Endothelial cell of umbilical vein (primary cell): ENCODE measurements around the gene TMEM222. TPM values are rescaled to one million over a fixed set of nuclear protein-coding genes. Genes with fewer than 3 reads are reported as not detected.

Experiments used
- BruUV-seq: library from RNA; stranded (reverse); fragments of 400-500 nt; replicated peaks from 2 replicates; lab custom pipeline; 2021; lab: Mats Ljungman, UMichigan
- CTCF ChIA-PET: fragments of 300-600, 350-600 bp; sonication (Branson Sonifier 250); formaldehyde crosslinking; loops from one replicate; lab custom pipeline; 2021; ENCODE audit warnings: antibody characterized with exemption, inconsistent platforms; lab: Charles Lee
- POLR2A ChIA-PET: fragments of 300-600, 350-600 bp; sonication (Branson Sonifier 250); formaldehyde crosslinking; loops from one replicate; lab custom pipeline; 2021; ENCODE audit warnings: antibody characterized with exemption, inconsistent platforms; lab: Charles Lee
- DNase-seq: peaks from one replicate; pipeline ENCODE4 v3.0.0-alpha.2; 2011; ENCODE audit warnings: low read depth, low spot score
- FAIRE-seq: peaks from 2 replicates; lab custom pipeline; 2011; peaks lifted over from hg19 to GRCh38; lab: Jason Lieb, UNC
- H2AFZ ChIP-seq: 2 replicates; pipeline ENCODE4 v1.6.0; 2012; ENCODE audit warnings: low read depth, low read length, control low read depth, inconsistent platforms
- H3K27ac ChIP-seq: 2 replicates; pipeline ENCODE4 v1.5.1; 2011; ENCODE audit warnings: low read depth, mild to moderate bottlenecking, control low read depth, low read length, moderate library complexity; ENCODE audit not compliant: insufficient read depth
- H3K27me3 ChIP-seq, 2 experiments: 2 replicates each; pipeline versions ENCODE4 v1.6.0 to v1.6.1; 2011; ENCODE audit warnings: low read length in 2 of 2, mixed read lengths in 1 of 2; ENCODE audit not compliant: control insufficient read depth in 2 of 2, insufficient read depth in 2 of 2
- H3K36me3 ChIP-seq, 2 experiments: 2 replicates in 1 of 2; 3 replicates in 1 of 2; pipeline ENCODE4 v1.5.1; 2011; ENCODE audit warnings: low read length in 2 of 2, mild to moderate bottlenecking in 1 of 2, moderate library complexity in 1 of 2; ENCODE audit not compliant: control insufficient read depth in 2 of 2, insufficient read depth in 2 of 2; ENCODE audit errors: extremely low read depth in 1 of 2
- H3K4me1 ChIP-seq: 3 replicates; pipeline ENCODE4 v1.5.1; 2011; ENCODE audit warnings: mild to moderate bottlenecking, low read length; ENCODE audit not compliant: control insufficient read depth, insufficient read depth; ENCODE audit errors: extremely low read depth
- H3K4me2 ChIP-seq: 2 replicates; pipeline ENCODE4 v1.6.1; 2011; ENCODE audit warnings: low read length, control low read depth, mixed read lengths; ENCODE audit not compliant: insufficient read depth
- H3K4me3 ChIP-seq, 3 experiments: fragments of 200-600 bp in 1 of 3; sonication (generic), shearing (Covaris generic) in 1 of 3; replicated peaks in 1 of 3; 2 replicates each; pipeline ENCODE4 v1.5.1; 2011 to 2016; ENCODE audit warnings: control low read depth in 3 of 3, low read length in 3 of 3, mild to moderate bottlenecking in 2 of 3, inconsistent platforms in 1 of 3, low read depth in 1 of 3, moderate library complexity in 1 of 3; ENCODE audit not compliant: insufficient read depth in 1 of 3
- H3K79me2 ChIP-seq: 2 replicates; pipeline ENCODE4 v1.6.0; 2012; ENCODE audit warnings: low read length, inconsistent platforms; ENCODE audit not compliant: control insufficient read depth, insufficient read depth
- H3K9ac ChIP-seq: replicated peaks from 2 replicates; pipeline ENCODE3; 2011; ENCODE audit warnings: low read length, control low read depth; ENCODE audit not compliant: insufficient read depth; ENCODE audit errors: extremely low read depth
- H3K9me1 ChIP-seq: replicated peaks from 3 replicates; pipeline ENCODE4 v1.6.0; 2011; ENCODE audit warnings: mild to moderate bottlenecking, low read length; ENCODE audit not compliant: control insufficient read depth, insufficient read depth; ENCODE audit errors: extremely low read depth
- H3K9me3 ChIP-seq: replicated peaks from 2 replicates; pipeline ENCODE4 v1.5.1; 2012; ENCODE audit warnings: low read length, inconsistent platforms; ENCODE audit not compliant: control insufficient read depth, insufficient read depth
- H4K20me1 ChIP-seq: replicated peaks from 2 replicates; pipeline ENCODE3; 2011; ENCODE audit warnings: mild to moderate bottlenecking, low read length; ENCODE audit not compliant: control insufficient read depth, insufficient read depth; ENCODE audit errors: extremely low read depth
- EZH2 ChIP-seq: IDR thresholded peaks from 2 replicates; pipeline ENCODE4 v1.6.1; 2012; ENCODE audit warnings: borderline replicate concordance, low read depth, mild to moderate bottlenecking, moderate library complexity, low read length, inconsistent platforms; ENCODE audit not compliant: severe bottlenecking
- FOS ChIP-seq: IDR thresholded peaks from 2 replicates; pipeline ENCODE4 v1.6.1; 2011; ENCODE audit warnings: mild to moderate bottlenecking, low read length, moderate library complexity, borderline replicate concordance; ENCODE audit not compliant: insufficient read depth
- GATA2 ChIP-seq: IDR thresholded peaks from 2 replicates; pipeline ENCODE4 v1.7.0; 2011; ENCODE audit warnings: low read depth, mild to moderate bottlenecking, moderate library complexity, mixed read lengths, low read length; ENCODE audit not compliant: insufficient read length, insufficient read depth
- JUN ChIP-seq: IDR thresholded peaks from 2 replicates; pipeline ENCODE4 v1.6.1; 2011; ENCODE audit warnings: borderline replicate concordance, low read depth; ENCODE audit not compliant: insufficient read length, insufficient read depth
- MYC ChIP-seq: IDR thresholded peaks from one replicate; pipeline ENCODE4 v1.6.1; 2011; ENCODE audit warnings: mild to moderate bottlenecking, low read depth, low read length
- POLR2A ChIP-seq: IDR thresholded peaks from 2 replicates; pipeline ENCODE4 v1.6.1; 2012; ENCODE audit warnings: low read depth, mild to moderate bottlenecking, control low read depth, low read length
- POLR2AphosphoS5 ChIP-seq: IDR thresholded peaks from 2 replicates; pipeline ENCODE4 v1.6.1; 2012; ENCODE audit warnings: low read depth, mild to moderate bottlenecking, control low read depth, low read length, moderate library complexity; ENCODE audit not compliant: insufficient read depth
- dilution Hi-C: fragments of 300-500 bp; cut with MboI; formaldehyde crosslinking; loops from one replicate; pipeline ENCODE4 v1.15.0; 2019; ENCODE audit warnings: low sequenced_read_pairs; ENCODE audit not compliant: extremely low pct_ligation_motif_present
- intact Hi-C: fragments of 100-400 bp; cut with micrococcal nuclease; formaldehyde crosslinking; loops from one replicate; pipeline ENCODE4 v1.10.0; 2022
- polyA plus RNA-seq, 4 experiments: library from polyadenylated mRNA; depleted of rRNA in 3 of 4; stranded (reverse) in 3 of 4; unstranded in 1 of 4; fragments of >200 nt; gene quantifications; 2 replicates each; pipeline versions ENCODE4 v1.2.1 to v1.2.3, GENCODE V29; 2011 to 2012; ENCODE audit warnings: missing spikeins in 1 of 4
- total RNA-seq: library from RNA; stranded (reverse); gene quantifications from 2 replicates; pipeline ENCODE4 v1.2.3, GENCODE V29; 2021
- TF ChIP-seq, protein P1 (sequence below): IDR thresholded peaks from 2 replicates; pipeline ENCODE4 v1.6.1; 2011; ENCODE audit not compliant: insufficient read depth, insufficient read length
- TF ChIP-seq, protein P2 (sequence below), 2 donors: IDR thresholded peaks; 1 replicate in 1 of 2; 2 replicates in 1 of 2; pipeline ENCODE4 v1.5.1; 2011; ENCODE audit warnings: low read length in 2 of 2, mild to moderate bottlenecking in 2 of 2, moderate library complexity in 2 of 2, control low read depth in 1 of 2, inconsistent platforms in 1 of 2, low read depth in 1 of 2; ENCODE audit not compliant: insufficient read depth in 1 of 2; ENCODE audit errors: extremely low read depth in 1 of 2

TMEM222 gene
- total and polyA plus RNA-seq, 2 donors (not counting 3 experiments of a cell fraction or from before 2014, with no cell fraction given) = 45.8 to 76.1 TPM

DNA sequence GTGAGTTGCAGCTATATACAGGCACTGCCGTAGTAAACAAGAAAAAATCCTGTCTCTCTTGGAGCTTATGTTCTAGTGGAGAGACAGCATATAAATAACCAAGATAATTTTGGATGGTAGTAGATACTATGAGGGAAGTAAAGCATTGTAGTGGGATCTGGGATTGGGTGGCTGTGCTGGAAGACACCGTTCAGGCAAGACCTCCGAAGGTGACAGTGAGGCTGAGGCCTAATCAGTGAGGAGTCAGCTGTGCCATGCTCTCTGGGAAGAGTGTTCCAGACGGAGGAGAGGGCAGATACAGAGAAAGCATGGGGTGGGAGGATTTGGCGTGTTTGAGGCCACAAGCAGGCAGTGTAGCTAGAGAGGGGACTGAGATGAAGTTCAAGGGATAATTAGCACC, 6.0 kb downstream of the TMEM222 start:
- no peak overlapping the region for H3K27ac ChIP-seq
- H3K9me1 ChIP-seq = no peaks in the 10 kb centered on the region
- peaks cover 3 to 21% of the 10 kb centered on the region in 2 experiments for H3K36me3 ChIP-seq
- FAIRE-seq (no peak), DNase-seq (no peak)
- no peak overlapping the region for H3K4me3 ChIP-seq
- H3K4me2 ChIP-seq = no peak overlapping the region
- no TSS peak for BruUV-seq
- intact Hi-C loops (no loop called here), dilution Hi-C loops (no loop called here)
- no peak overlapping the region for H2AFZ ChIP-seq
- no peaks in the 10 kb centered on the region for H3K27me3 ChIP-seq
- POLR2A ChIA-PET = no interaction called here
- H4K20me1 ChIP-seq = peaks cover 2% of the 10 kb centered on the region
- H3K4me1 ChIP-seq = peaks cover 8% of the 10 kb centered on the region
- TF ChIP-seq FOS = no peak
- no peak for TF ChIP-seq JUN
- no peak for TF ChIP-seq GATA2
- no peak for TF ChIP-seq EZH2
- TF ChIP-seq POLR2AphosphoS5 = no peak
- TF ChIP-seq, protein P1, sequence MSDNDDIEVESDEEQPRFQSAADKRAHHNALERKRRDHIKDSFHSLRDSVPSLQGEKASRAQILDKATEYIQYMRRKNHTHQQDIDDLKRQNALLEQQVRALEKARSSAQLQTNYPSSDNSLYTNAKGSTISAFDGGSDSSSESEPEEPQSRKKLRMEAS = no peak
- TF ChIP-seq MYC = no peak
- TF ChIP-seq, protein P2, sequence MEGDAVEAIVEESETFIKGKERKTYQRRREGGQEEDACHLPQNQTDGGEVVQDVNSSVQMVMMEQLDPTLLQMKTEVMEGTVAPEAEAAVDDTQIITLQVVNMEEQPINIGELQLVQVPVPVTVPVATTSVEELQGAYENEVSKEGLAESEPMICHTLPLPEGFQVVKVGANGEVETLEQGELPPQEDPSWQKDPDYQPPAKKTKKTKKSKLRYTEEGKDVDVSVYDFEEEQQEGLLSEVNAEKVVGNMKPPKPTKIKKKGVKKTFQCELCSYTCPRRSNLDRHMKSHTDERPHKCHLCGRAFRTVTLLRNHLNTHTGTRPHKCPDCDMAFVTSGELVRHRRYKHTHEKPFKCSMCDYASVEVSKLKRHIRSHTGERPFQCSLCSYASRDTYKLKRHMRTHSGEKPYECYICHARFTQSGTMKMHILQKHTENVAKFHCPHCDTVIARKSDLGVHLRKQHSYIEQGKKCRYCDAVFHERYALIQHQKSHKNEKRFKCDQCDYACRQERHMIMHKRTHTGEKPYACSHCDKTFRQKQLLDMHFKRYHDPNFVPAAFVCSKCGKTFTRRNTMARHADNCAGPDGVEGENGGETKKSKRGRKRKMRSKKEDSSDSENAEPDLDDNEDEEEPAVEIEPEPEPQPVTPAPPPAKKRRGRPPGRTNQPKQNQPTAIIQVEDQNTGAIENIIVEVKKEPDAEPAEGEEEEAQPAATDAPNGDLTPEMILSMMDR (IDR thresholded peaks at IDR 0.05; ENCODE audit: extremely low read depth in 1 of 2, insufficient read depth in 1 of 2, low read depth in 1 of 2, low read length in 2 of 2) = no peak
- no peak for TF ChIP-seq POLR2A
- H3K79me2 ChIP-seq = peaks cover 62% of the 10 kb centered on the region
- no peaks in the 10 kb centered on the region for H3K9me3 ChIP-seq
- CTCF ChIA-PET = interaction anchor here (0.6 to 2.0 kb wide), 7 partner anchors 14 to 283 kb away, joined by 3 to 6 read pairs (median 3); partner anchors contain the start of gene SYTL1
- no peak overlapping the region for H3K9ac ChIP-seq
